Neural cell (in vitro differentiated cells): ENCODE measurements around the gene CC2D2B. TPM values are rescaled to one million over a fixed set of nuclear protein-coding genes. Genes with fewer than 3 reads are reported as not detected.

ENCODE experiments used
- H2AFZ ChIP-seq: fragments of 200-600, 300-800 bp; sonication (generic), shearing (Covaris generic); 2 replicates; pipeline ENCODE4 v1.6.0; 2014; ENCODE audit warnings: low read depth, mild to moderate bottlenecking, antibody characterized with exemption, low read length, moderate library complexity
- H3F3A ChIP-seq: fragments of 200-600 bp; shearing (Covaris generic); 2 replicates; pipeline ENCODE4 v1.6.1; 2016; ENCODE audit warnings: mild to moderate bottlenecking, moderate library complexity, mixed read lengths, antibody characterized with exemption, low read length; ENCODE audit not compliant: insufficient read depth, poor library complexity, severe bottlenecking
- H3K27ac ChIP-seq: fragments of 200-600, 300-800 bp; sonication (generic), shearing (Covaris generic); 2 replicates; pipeline ENCODE4 v1.5.1; 2014; ENCODE audit warnings: mild to moderate bottlenecking, low read length, moderate library complexity
- H3K27me3 ChIP-seq: fragments of 300-800, 200-600 bp; sonication (generic), shearing (Covaris generic); 2 replicates; pipeline ENCODE4 v1.6.0; 2014; ENCODE audit warnings: mild to moderate bottlenecking, low read depth, low read length, moderate library complexity; ENCODE audit not compliant: insufficient read depth
- H3K36me3 ChIP-seq: fragments of 300-800, 200-600 bp; sonication (generic), shearing (Covaris generic); 2 replicates; pipeline ENCODE4 v1.5.1; 2014; ENCODE audit warnings: mild to moderate bottlenecking, antibody characterized with exemption, low read length, moderate library complexity; ENCODE audit not compliant: insufficient read depth
- H3K4me2 ChIP-seq: fragments of 300-800, 200-600 bp; sonication (generic), shearing (Covaris generic); 2 replicates; pipeline ENCODE4 v1.6.0; 2014; ENCODE audit warnings: mild to moderate bottlenecking, low read length
- H3K4me3 ChIP-seq: fragments of 300-800, 200-600 bp; sonication (generic), shearing (Covaris generic); 2 replicates; pipeline ENCODE4 v1.5.1; 2014; ENCODE audit warnings: mild to moderate bottlenecking, low read length, moderate library complexity
- H3K79me2 ChIP-seq: fragments of 200-600 bp; shearing (Covaris generic); replicated peaks from 2 replicates; pipeline ENCODE4 v1.6.0; 2014; ENCODE audit warnings: mild to moderate bottlenecking, low read length, moderate library complexity; ENCODE audit not compliant: insufficient read depth
- H3K9ac ChIP-seq: fragments of 300-800, 200-600 bp; sonication (generic), shearing (Covaris generic); 2 replicates; pipeline ENCODE4 v1.6.1; 2016; ENCODE audit warnings: mild to moderate bottlenecking, low read length, mixed read lengths
- H3K9me2 ChIP-seq: fragments of 200-600 bp; shearing (Covaris generic); 2 replicates; pipeline ENCODE4 v1.6.1; 2016; ENCODE audit warnings: mild to moderate bottlenecking, low read length, mixed read lengths; ENCODE audit not compliant: insufficient read depth
- H3K9me3 ChIP-seq: fragments of 200-600, 300-800 bp; sonication (generic), shearing (Covaris generic); 2 replicates; pipeline ENCODE4 v1.6.1; 2016; ENCODE audit warnings: mild to moderate bottlenecking, mixed run types, low read length, moderate library complexity, mixed read lengths
- H4K20me1 ChIP-seq: fragments of 200-600 bp; shearing (Covaris generic); 2 replicates; pipeline ENCODE4 v1.6.1; 2016; ENCODE audit warnings: mild to moderate bottlenecking, mixed run types; ENCODE audit not compliant: insufficient read depth
- EP300 ChIP-seq: fragments of 450-650 bp; conservative IDR thresholded peaks from 2 replicates; pipeline ENCODE4 v1.6.1; 2014; ENCODE audit warnings: antibody characterized with exemption, mild to moderate bottlenecking, moderate library complexity; ENCODE audit not compliant: poor library complexity, severe bottlenecking
- EZH2 ChIP-seq: fragments of 200-600, 300-800 bp; shearing (Covaris generic), sonication (generic); IDR thresholded peaks from 2 replicates; pipeline ENCODE4 v1.6.1; 2014; ENCODE audit warnings: antibody characterized with exemption, low read length, borderline replicate concordance, mild to moderate bottlenecking; ENCODE audit not compliant: insufficient read depth, poor library complexity, severe bottlenecking
- MXI1 ChIP-seq: fragments of 450-650 bp; conservative IDR thresholded peaks from 2 replicates; pipeline ENCODE4 v1.6.1; 2014; ENCODE audit warnings: antibody characterized with exemption, mild to moderate bottlenecking; ENCODE audit not compliant: poor library complexity, severe bottlenecking
- POLR2AphosphoS5 ChIP-seq: IDR thresholded peaks from 2 replicates; pipeline ENCODE4 v1.6.1; 2012
- RAD21 ChIP-seq: fragments of 450-650 bp; conservative IDR thresholded peaks from 2 replicates; pipeline ENCODE4 v1.6.1; 2014; ENCODE audit warnings: antibody characterized with exemption, mild to moderate bottlenecking, moderate library complexity
- SMC3 ChIP-seq: fragments of 450-650 bp; conservative IDR thresholded peaks from 2 replicates; pipeline ENCODE4 v1.6.1; 2014; ENCODE audit warnings: antibody characterized with exemption, mild to moderate bottlenecking, moderate library complexity; ENCODE audit not compliant: poor library complexity
- TAF1 ChIP-seq: IDR thresholded peaks from 2 replicates; pipeline ENCODE4 v1.6.1; 2012; ENCODE audit warnings: low read depth
- polyA plus RNA-seq: library from polyadenylated mRNA; depleted of rRNA; stranded (reverse); fragments of >200 nt; gene quantifications from 2 replicates; pipeline ENCODE4 v1.2.3, GENCODE V29; 2014
- TF ChIP-seq, protein P1 (sequence below): IDR thresholded peaks from 2 replicates; pipeline ENCODE4 v1.6.1; 2012; ENCODE audit warnings: borderline replicate concordance
- TF ChIP-seq, protein P2 (sequence below): fragments of 450-650 bp; IDR thresholded peaks from 2 replicates; pipeline ENCODE4 v1.5.1; 2014; ENCODE audit warnings: antibody characterized with exemption, mild to moderate bottlenecking, moderate library complexity; ENCODE audit not compliant: poor library complexity, severe bottlenecking

Gene CC2D2B
- polyA plus RNA-seq, 1 donor from 2014 or later = 0.61 TPM

DNA sequence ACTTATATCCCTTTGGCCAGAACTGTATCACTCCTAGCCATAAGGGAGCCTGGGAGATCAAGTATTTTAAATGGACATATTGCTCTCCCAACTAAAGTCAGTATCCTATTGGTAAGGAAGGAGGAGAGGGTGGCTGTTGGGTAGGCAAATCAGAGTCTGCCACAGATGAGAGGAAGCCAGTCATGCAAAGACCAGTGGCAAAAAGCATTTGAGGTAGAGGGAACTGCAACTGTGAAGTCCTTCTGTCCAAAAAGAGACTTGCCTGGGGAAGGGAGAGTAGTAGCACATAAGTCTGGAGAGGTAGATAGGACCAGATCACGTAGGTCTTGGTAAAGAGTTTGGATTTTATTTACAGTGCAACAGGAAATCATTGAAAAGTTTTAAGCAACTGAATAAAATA lies 126.8 kb downstream of the CC2D2B start:
- no peaks in the 10 kb centered on the region for H3K79me2 ChIP-seq
- H3K27me3 ChIP-seq = no peaks in the 10 kb centered on the region
- H3K4me2 ChIP-seq = no peak overlapping the region
- no peak overlapping the region for H2AFZ ChIP-seq
- H3K9me3 ChIP-seq = no peaks in the 10 kb centered on the region
- no peak overlapping the region for H3K27ac ChIP-seq
- no peaks in the 10 kb centered on the region for H3K36me3 ChIP-seq
- no peak overlapping the region for H3K9ac ChIP-seq
- no peaks in the 10 kb centered on the region for H3F3A ChIP-seq
- H3K4me3 ChIP-seq = no peak overlapping the region
- no peaks in the 10 kb centered on the region for H4K20me1 ChIP-seq
- no peaks in the 10 kb centered on the region for H3K9me2 ChIP-seq
- TF ChIP-seq, protein P1, sequence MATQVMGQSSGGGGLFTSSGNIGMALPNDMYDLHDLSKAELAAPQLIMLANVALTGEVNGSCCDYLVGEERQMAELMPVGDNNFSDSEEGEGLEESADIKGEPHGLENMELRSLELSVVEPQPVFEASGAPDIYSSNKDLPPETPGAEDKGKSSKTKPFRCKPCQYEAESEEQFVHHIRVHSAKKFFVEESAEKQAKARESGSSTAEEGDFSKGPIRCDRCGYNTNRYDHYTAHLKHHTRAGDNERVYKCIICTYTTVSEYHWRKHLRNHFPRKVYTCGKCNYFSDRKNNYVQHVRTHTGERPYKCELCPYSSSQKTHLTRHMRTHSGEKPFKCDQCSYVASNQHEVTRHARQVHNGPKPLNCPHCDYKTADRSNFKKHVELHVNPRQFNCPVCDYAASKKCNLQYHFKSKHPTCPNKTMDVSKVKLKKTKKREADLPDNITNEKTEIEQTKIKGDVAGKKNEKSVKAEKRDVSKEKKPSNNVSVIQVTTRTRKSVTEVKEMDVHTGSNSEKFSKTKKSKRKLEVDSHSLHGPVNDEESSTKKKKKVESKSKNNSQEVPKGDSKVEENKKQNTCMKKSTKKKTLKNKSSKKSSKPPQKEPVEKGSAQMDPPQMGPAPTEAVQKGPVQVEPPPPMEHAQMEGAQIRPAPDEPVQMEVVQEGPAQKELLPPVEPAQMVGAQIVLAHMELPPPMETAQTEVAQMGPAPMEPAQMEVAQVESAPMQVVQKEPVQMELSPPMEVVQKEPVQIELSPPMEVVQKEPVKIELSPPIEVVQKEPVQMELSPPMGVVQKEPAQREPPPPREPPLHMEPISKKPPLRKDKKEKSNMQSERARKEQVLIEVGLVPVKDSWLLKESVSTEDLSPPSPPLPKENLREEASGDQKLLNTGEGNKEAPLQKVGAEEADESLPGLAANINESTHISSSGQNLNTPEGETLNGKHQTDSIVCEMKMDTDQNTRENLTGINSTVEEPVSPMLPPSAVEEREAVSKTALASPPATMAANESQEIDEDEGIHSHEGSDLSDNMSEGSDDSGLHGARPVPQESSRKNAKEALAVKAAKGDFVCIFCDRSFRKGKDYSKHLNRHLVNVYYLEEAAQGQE = no peak
- no peak for TF ChIP-seq POLR2AphosphoS5
- no peak for TF ChIP-seq SMC3
- TF ChIP-seq RAD21 = no peak
- no peak for TF ChIP-seq EP300

DNA sequence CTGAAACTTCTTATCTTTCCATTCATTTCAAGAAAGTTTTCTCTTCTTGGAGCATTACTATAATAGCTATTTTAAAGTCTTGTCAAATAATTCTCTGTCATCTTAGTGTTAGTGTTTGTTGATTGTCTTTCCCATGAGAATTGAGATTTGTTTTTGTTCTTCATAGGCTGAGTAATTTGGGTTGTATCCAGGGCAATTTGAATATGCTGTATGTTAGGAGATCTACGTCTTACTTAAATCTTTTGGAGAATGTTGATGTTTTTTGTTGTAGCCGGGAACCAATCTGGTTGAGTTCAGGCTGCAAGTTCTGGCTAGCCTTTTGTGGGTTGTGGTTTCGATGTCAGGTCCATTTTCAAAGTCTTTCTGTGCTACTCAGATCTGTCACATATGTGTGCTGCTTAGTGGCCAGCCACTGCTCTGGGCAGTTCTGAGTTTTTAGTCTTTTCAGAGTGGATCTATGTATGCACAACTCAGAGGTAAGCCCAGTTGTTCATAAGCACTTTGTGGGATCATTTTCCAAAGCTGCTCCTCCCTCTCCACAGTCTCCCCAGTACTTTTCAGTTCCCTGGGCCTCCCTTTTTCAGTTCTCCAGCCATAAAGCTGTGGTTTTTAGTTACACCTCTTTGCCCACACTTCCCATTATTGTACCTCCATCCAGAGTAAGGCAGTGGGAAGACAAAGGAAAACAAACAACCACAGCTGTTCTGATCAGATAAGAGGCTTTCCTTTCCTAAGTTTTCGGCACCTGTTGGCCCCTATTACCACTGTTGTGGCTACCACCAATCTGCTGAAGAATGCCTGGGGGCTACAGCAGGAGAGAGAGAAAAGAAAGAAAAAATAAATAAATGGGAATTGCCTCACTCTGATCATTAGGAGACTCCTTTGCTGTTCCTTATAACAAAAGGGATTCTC lies 131.0 kb downstream of the CC2D2B start:
- Histone ChIP-seq H4K20me1 (no peaks in the 10 kb centered on the region), H3K9ac (no peak overlapping the region), H3K27me3 (no peaks in the 10 kb centered on the region), H3K27ac (no peak overlapping the region), H3K9me2 (no peaks in the 10 kb centered on the region), H3K4me2 (no peak overlapping the region), H3K36me3 (no peaks in the 10 kb centered on the region), H3K9me3 (no peaks in the 10 kb centered on the region), H2AFZ (no peak overlapping the region), H3F3A (peaks cover 4% of the 10 kb centered on the region), H3K79me2 (peaks cover 17% of the 10 kb centered on the region), H3K4me3 (no peak overlapping the region)
- TF ChIP-seq POLR2AphosphoS5 = no peak
- TF ChIP-seq, protein P1 = no peak
- no peak for TF ChIP-seq EZH2
- TF ChIP-seq, protein P2, sequence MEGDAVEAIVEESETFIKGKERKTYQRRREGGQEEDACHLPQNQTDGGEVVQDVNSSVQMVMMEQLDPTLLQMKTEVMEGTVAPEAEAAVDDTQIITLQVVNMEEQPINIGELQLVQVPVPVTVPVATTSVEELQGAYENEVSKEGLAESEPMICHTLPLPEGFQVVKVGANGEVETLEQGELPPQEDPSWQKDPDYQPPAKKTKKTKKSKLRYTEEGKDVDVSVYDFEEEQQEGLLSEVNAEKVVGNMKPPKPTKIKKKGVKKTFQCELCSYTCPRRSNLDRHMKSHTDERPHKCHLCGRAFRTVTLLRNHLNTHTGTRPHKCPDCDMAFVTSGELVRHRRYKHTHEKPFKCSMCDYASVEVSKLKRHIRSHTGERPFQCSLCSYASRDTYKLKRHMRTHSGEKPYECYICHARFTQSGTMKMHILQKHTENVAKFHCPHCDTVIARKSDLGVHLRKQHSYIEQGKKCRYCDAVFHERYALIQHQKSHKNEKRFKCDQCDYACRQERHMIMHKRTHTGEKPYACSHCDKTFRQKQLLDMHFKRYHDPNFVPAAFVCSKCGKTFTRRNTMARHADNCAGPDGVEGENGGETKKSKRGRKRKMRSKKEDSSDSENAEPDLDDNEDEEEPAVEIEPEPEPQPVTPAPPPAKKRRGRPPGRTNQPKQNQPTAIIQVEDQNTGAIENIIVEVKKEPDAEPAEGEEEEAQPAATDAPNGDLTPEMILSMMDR = no peak
- no peak for TF ChIP-seq TAF1
- TF ChIP-seq MXI1 = no peak
